TTC549 (cell line): ENCODE data around the gene FAXDC2.

ENCODE experiments used
- FAIRE-seq: peaks from 2 replicates; lab custom pipeline; 2012; peaks lifted over from hg19 to GRCh38; lab: Jason Lieb, UNC

The FAXDC2 gene

DNA sequence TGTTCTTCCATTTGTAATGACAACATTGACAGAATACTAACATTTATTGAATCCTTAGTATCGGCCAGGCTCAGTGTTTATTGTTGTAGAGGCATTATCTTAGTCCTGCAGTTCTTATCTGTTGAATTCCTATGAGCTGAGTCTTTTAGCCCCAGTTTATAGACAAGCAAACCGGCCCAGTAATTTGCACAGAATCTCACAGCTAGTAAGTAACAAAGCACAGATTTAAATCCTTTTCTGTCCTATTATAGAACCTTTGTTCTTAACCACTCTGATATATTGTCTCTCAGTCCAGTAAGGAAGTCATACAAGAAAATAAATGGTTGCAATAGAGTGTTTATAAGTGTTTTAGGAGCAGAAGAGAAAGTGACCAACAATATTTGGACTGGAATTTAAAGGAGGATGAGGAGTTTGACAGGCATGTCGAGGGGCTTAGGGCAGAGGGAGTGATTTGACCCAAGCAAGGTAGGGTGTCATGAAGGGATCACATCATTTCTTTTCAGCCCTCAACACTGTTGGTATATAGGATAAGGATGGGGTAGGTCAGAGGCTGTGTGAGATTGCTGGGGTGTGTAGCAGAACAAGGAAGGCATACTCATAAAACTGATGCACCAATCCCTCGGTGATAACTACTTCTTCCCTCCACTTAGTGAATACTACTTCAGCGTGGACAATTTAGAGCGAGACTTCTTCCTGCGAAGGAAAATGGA, 55.7 kb downstream of the FAXDC2 start:
- no peak for FAIRE-seq

DNA sequence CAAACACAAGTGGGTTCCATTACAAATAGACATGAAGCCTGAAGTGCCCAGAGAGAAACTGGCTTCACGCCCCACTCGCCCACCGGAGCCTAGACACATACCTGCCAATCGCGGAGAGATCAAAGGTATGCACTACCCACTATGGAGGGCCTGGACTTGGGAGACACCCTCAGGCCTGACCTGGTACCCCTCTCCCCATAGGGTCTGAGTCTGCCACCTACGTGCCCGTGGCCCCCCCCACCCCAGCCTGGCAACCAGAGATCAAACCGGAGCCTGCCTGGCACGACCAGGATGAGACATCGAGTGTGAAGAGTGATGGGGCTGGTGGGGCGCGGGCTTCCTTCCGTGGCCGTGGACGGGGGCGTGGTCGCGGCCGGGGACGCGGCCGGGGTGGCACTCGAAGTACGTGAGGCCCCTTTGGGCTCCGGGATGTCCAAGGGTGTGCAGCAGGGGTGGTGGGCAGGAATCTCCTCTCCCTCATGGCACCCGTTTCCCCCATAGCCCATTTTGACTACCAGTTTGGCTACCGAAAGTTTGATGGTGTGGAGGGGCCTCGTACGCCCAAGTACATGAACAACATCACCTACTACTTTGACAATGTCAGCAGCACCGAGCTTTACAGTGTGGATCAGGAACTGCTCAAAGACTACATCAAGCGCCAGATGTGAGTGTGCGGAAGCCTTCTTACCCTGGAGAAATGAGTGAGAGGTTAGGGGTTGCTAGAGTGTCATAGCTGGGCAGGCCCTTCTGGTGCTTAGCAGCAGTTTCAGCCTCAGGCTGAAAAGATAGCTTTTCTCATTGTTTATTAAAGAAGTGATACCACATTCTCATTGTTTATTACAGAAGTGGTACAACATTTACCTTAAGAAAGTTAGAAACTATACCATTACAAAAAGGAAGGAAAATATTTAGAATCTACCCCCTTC, 56.5 kb downstream of the FAXDC2 start:
- no peak for FAIRE-seq

DNA sequence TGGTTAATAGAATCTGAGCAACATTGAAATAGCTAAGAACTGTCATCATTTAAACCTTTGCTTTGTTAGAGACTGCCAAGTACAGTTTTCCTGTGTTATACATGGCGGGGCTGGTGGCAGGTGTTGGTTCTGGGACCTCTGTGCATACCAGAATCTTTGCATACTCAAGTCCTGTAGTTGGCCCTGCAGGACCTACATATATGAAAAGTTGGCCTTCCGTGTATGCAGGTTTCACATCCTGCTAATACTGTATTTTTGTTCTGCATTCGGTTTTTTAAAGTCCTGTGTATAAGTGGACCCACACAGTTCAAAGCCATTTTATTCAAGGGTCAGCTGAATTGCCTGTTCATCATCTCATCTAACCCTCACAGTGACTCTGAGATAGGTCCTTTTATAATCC, 58.9 kb downstream of the FAXDC2 start:
- FAIRE-seq = no peak

DNA sequence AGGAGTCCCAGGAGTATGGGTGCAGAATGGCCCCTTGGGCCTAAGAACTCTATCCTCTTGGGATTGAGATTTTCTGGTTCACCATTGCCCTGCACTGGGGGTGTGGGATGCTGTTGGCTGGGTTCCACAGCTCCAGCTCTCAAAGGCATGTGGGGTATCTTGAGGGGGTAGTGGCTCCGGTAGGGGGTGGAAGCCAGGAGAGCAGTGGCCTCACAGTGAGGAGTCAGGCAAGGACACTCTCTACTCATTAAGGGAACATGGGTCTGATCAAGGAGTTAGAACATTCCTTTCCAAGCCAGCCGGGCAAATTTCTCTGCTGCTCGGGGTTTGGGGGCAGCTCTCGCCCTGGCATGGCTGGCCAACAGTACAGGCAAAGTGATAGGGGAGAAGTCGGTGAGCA, 62.2 kb downstream of the FAXDC2 start:
- FAIRE-seq = no peak

DNA sequence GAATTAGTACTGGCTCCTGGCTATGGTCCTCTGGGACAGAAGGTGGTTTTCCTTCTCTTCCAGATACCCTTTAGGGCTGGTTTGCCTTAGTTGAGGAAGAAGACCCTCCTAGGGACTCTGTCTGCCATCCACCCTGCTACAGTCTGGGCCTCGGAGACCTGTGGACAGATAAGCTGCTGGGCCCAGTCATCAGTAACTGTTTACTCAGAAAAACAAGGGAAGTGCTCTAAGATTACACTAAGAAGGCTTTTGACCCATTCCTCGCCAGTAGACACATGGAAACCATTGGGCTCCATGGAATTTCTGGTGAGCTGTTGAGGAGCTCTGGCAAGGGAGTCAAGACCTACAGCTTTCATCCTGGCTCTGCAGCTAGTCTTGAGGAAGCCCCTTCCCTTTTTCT, 64.0 kb downstream of the FAXDC2 start:
- FAIRE-seq = no peak

DNA sequence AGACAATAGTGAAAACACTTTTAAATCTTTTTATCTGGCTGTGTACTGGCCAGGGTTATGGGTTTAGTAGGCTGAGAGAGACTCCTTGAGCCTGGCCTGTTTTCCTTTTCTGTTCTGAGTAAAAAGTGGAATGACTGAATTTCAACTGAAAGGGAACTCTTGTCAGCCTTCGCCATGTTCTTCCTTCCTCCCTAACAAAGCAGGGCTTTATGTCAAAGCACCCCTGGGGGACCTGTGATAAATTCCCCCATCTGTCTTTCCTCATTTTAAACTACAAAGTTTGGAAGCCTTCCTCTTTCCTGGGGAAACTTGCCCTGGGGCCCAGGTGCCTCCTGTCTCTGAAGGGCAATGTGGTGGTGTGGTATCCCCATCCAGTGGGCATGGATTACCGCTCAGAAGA, 65.5 kb downstream of the FAXDC2 start:
- FAIRE-seq = no peak

DNA sequence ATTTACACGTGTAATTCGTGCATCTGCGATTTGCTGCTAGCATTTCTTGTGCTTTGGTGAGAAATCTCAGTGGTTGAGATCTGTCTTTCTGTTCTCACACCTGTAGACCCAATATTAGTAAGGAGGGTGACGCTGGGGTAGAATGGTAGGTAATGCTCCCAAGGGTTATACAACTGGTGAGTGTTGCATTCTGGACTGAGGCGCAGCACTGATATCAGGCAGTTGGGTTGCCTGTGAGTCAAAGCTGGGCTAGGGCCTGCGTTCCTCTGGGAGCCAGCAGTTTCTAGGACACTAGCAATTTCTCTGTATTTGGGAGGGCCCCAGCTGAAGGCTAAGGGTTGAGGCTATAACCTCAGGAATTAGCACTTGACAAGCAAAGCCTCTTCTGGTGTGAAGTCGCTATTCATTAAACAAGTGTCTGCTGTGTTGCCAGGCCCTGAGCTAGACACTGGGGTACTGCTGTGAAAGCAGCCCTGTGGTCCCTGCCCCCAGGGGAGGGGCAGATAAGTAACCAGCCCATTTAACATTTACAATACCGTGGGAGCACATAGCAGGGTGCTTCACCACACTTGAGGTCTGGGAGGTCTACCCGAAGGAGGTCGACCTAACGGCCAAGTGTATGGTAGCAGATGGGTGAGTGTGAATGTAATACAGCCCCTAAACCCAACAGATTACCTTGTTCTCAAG, 66.5 kb downstream of the FAXDC2 start:
- FAIRE-seq = no peak

DNA sequence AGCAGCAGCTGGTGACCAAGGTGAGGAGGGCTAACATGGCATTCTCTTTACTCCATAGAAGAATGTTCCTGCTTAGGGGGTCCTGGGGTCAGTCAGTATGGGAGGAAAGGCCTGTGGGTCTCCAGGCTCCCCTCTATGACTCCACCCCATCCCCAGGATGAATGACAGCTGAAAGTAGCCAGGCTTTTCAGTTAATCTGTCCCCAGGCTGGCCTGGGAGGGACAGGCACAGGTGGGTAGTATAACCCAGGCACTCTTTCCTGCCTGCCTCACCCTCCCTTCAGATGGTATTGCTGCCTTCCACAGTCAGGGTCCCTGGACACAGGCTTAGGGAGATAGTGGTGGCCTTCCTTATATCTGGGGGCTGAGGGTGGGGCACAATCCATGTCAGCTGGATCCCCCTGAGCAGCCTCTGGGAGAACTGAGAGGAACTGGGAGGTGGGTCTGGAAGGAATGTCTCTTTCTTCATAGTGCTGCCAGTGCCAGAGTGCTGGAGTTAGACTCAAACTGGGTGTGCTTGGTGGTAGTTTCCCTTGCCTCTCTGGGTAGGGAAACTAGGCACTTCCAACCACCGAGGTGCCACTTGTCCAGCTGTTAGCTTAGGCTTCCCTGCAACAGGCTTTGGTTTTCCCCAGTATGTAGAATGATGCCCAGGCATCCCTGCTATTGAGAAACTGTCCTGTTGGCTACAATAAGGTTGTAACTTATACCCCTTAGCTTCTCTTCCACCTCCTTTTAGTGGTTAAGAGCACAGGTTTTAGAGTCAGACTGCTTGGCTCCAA, 67.4 kb downstream of the FAXDC2 start:
- no peak for FAIRE-seq

DNA sequence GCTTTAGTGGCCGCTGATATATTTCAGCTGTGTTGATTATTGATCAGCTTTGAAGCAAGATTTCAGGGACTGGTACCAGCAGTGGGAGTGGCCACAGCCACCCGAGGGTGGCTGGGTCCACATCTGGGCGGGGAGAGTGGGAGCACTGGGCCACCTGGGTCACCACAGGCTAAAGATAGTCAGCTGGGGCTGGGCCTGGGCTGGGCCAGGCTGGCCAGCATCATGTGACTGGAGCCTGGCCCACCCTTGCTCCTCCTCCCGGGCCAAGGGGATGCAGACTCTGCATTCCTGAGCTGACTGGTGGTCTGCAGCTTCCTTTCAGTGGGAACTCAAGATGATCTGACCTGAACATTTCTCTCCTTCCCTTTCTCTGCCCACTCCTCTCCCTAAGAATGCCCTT, 68.1 kb downstream of the FAXDC2 start:
- no peak for FAIRE-seq

DNA sequence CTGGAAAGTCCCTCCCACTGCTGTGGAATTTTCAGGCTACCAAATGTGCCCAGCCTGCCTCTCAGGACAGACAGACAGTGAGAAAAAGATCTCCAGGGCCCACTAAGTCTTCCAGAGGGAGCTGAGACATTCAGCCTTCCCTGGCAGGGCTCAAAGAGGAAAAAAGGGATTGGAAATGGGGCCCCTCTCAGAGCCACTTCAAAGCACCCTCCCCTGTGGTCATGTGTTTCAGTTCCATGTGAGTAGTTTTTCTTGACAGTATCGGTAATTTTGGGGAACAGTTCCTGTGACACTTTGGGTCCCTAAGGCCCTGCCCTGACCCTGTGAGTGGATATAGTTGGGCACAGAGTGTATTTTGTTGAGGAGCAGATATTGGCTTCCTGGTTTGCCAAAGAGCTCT, 70.3 kb downstream of the FAXDC2 start:
- FAIRE-seq = no peak

DNA sequence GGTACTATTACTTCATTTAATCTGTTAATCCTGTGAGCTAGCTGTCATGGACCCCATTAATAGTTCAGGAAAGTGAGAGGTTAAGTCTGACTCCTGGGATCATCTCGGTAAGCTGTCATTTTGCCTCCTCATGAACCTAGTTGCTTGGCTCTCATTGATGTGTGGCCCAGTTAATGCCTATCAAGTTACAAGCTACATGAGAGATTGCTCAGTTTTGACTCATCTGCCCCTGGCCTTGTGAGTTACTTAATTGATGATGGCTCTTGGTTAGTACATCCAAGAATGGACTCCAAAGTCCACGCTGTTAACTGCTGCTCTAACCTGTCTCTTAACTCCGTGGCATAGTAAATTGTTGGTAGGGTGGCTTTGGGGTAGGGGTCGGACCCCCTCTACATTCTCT, 71.3 kb downstream of the FAXDC2 start:
- no peak for FAIRE-seq

DNA sequence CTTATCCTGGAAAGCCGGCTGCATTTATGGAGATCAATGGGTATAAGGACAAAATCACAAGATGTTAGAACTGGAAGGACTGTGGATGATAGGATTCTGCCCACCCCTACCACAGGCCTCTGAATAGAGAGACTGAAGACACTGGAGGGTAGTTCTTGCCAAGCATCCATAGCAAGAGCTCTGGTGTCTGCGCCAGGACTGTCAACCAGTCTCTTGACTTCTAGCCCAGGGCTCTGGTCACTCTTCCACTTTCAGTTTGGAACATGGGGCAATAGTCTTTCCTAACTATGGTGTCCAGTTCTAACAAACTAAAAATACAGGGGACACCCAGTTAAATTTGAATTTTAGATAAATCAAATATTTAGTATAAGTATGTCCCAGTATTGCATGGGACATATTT, 71.9 kb downstream of the FAXDC2 start:
- no peak for FAIRE-seq

DNA sequence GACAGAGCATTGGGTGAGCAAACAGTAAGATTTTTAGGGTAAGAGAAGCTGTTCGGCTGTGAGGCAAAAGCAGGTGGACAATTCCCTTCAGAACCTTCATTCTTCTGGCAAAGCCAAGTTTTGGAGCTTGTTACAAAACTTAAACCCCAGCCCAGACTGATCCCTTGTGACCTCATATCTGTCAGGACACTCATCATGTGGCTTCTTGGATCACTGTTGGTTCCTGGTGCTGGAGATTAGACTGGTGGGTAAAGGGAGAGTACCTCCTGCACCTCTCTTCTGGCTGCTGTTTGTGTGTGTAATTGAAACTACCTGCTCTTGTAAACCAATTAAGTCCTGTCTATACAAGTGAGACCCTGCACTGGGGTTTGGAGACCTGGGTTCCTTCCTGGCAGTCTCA, 74.2 kb downstream of the FAXDC2 start:
- FAIRE-seq = no peak

DNA sequence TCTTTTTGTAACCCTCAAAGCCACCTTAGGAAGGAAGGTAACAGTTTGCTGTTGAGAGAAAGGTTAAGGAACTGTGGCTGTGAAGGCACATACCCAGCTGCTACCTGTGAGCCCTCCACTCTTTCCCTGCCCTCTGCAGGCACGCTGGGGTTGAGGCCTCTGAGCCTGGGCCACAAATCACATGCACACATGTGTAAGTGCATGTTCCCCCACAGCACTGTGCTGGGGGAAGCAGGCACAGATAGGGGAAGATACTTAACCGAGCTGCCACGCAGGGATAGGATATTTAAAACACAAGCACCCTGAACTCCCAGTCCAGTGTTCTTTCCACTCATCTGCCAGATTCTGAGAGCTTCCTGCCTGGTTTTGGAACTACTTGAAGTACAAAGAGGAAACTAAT, 77.1 kb downstream of the FAXDC2 start:
- no peak for FAIRE-seq

DNA sequence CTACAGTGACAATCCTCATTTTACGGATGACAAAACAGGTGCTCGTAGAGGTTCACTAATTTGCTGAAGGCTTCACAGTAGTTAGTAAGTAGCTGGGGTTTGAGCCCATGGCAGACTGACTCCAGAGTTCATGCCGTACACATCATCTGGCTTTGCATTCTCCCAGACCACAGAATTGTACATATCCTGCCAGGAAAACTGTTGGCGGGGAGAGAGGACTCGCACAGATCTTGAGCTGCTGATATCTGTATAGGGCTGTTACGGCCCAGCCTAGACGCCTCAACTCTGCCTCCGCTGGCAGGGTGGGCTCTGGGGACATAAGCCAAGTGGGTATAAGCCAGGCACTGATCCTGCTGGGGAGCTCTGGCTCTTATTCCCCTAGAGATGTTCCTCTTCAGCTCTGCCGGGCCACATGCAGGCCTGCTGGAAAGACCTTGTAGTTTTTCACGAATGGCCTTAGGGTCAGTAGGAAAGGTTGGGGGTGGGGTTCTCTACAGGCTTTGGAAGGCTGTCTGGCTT, 79.0 kb downstream of the FAXDC2 start:
- no peak for FAIRE-seq

DNA sequence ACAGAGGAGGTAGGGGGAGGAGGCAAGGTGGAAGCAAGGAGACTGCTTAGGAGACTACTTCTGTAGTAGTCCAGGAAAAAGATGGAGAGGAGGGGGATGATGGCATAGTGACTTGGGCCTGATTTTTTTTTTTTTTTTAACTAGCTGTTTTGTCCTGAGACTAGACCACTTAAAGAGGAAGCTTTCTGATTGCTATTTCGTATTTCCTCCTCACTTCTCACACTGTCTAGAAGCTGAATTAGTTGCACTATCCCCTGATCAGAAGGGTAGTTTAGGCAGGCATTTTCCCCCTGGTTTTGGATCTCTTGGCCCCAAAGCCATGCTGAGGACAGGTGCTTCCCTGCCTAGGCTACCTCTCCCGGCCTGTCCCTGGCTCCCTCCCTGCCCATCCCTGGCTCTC, 80.3 kb downstream of the FAXDC2 start:
- no peak for FAIRE-seq
